GM11168 (cell line): ENCODE measurements around the gene FSTL1.

Source experiments
- in situ Hi-C: fragments of 300-500 bp; cut with MboI; formaldehyde crosslinking; loops from one replicate; pipeline ENCODE4 v1.12.0; 2022; ENCODE audit warnings: low sequenced_read_pairs; ENCODE audit not compliant: unreplicated experiment

The FSTL1 gene

DNA sequence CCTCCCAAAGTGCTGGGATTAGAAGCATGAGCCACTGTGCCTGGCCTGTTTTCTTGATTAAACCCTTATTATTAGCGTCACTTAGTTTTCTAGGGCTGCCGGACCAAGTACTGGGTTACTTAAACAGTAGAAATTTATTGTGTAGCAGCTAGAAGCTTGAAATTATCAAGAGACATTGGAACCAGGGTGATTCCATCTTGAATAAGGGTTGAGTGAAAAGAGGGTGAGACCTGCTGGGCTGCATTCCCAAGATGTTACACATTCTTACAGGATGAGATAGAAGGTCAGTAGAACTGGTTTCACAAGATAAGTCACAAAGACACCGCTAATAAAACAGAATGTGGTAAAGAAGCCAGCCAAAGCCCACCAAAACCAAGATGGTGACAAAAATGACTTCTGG, 18.6 kb upstream of the FSTL1 start:
- in situ Hi-C loops = no loop called here

DNA sequence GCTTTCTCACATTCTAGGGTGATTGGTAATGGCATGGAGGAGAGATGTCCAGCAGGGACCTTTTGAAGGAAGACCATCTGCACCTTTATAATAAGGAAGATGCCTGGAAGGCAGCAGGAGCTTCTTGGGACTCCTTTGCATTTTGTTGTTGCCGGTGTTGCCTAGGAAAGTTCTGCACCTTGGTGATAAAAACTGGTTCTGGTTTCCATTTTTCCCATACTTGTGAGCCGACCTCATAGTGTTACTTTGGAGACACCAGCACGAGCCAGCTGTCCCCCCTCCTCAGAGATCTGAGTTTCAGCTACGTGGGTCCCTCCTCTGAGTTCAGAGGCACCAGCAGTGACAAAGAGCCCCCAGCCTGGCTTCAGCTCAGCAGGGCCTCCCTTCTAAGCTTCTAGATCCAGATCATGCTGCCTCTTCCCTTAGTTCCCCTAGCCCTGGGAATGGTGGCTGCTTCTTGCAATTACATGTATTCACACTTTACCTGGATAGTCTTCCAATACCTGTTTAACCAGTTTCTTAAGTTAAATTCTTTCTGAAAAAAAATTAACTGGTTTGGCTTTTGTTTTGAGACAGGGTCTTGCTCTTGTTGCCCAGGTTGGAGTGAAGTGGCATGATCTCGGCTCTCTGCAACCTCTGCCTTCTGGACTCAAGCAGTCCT, 18.0 kb upstream of the FSTL1 start:
- in situ Hi-C loops = no loop called here

DNA sequence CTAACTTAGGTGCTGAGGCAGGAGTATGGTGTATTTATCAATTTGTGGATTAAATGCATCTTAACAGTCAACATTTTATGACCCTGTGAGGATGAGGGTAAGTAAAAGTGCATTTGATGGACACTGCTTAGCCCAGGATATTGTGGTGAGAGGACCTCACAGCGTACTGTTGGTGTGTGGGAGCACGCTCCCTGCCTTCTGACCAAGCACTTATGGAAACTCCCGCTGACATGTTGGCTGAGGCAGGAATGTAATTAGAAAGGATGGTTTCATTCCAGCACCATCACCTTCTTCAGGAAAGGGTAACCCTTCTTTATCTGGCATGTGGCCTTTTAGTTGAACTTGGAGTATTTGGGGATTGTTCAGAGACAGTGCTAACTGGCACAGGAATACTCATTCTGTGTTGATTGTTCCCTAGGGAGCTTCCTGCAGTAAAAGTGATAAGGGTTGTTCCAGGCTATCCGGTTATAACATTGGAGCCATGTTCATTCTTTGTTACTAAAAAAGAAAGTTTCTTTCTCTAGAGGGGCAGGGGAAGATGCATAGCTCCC, 11.7 kb upstream of the FSTL1 start:
- in situ Hi-C loops = no loop called here

DNA sequence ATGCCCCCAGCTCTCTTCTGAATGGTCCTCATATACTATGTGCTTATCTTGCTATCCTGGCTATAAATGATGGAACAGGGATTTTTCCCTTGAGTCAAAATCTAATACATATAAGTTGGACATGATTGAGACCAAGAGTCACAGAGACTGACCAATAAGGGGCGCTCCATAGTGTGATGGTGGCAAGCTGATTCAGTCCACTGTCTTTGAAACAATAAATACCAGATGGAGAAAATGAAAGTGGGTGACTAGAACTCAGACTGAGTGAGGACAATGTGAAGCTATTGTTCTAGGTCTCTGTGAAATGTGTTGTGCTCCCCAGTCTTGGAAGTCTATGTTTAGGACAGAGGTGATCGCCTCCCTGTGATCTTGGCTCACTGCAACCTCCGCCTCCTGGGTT, 10.6 kb upstream of the FSTL1 start:
- in situ Hi-C loops = no loop called here

DNA sequence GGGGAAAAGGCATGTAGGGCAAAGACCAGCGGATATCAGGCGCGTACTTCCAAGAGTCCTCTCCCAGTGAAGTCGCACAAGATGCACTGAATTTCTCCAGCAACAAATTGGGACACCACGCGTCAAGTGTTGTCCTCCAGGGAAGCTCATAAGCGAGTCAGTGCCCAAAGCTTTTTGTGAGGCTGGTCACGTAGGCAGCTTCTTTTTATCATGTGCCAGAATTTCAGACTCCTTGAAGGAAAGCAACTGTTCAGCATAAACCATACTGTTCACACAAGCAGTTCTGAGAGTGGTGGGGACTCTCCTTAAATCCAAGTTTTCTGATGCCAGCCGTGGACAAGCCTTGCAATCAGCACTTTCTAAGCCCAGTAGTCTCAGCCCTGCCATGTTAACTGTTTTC, 10.1 kb upstream of the FSTL1 start:
- in situ Hi-C loops = no loop called here

DNA sequence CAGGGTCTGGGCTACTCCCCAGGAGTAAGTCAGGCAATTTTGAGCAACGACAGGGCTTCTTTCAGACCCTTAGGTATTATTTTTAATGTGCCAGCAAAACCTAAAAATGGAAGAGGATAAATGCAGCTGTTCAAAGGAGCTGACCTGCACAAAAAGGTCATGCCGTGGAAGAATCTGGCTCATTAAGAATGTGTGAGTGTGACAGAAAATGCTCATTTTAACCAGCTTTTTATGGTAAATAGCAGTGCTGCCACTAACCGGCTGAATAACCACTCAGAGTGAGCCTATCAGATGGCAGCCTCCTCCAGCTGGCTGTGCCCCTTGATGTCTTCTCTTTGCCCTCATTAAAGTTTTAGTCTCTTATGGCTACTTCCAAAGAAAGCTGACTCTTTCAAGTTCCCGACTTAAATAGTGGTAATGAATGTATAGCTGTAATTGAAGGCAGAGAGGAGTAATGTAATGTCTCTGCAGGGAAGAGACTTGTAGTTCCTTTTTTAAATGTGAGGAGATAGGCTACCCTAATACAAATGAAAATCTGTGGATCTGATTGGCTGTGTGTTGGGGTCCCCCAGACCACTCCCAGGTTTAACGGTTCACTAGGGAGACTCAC, 9.5 kb upstream of the FSTL1 start:
- in situ Hi-C loops = no loop called here

DNA sequence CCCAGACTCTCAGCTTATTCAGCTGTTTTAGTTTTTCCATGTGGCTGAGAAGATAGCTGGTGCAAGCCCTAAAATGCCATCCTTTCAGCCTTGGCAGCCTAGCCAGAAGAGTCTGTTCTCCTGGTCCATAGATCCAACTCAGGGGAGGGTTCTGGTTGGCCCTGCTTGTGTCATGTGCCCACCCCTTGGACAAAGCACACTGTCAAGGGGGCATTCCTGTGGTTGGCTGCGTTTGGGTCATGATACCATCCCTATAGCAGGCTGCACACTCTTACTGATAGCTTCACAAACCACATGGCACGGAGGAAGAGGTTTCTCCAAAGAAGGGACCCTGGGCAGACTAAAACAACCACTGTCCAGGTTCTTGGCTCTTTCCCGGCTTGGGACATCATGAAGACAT, 8.4 kb upstream of the FSTL1 start:
- in situ Hi-C loops = no loop called here

DNA sequence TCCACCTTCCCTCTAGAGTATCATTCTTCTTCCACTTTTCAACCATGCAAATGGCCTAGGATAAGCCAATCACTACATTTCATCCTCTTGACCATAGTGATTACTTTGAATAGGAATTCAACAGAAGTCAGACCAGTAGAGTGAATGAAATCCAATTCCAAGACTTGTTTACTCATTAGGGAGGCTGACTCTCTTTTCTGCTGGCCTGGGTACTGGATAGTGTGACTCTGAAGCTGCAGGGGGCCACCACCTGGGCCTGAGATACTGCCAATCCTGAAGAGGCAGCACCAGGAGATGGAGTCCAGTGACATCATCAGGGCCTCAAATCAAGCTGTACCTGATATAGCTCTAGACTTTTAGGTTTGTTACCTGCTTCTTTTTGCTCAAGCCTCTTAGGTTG, 7.0 kb upstream of the FSTL1 start:
- in situ Hi-C loops = no loop called here

DNA sequence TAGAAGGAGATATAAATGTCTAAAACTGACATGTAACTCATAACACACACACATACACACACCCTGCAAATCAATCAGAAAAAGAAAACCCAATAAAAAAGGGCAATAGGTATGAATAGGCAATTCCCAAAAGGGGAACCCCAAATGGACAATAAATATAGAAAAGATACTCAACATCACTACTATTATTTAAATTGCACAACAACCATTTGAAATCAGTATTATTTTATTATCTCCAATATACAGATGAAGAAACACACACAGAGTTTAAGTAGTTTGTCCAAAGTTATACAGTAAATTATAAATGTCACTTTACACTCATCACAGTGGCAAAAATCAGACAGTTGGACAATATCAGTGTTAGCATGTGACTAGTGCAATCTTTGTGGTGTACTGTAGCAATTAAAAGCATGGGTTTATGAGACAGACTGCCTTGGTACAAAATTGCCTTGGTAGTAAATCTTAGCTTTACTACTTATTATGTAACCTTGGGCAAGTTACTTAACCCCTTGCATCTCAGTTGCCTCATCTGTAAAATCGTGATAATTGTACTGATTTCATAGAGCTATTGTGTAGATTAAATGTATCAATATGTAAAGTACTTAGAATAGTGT, 3.4 kb upstream of the FSTL1 start:
- in situ Hi-C loops = no loop called here

DNA sequence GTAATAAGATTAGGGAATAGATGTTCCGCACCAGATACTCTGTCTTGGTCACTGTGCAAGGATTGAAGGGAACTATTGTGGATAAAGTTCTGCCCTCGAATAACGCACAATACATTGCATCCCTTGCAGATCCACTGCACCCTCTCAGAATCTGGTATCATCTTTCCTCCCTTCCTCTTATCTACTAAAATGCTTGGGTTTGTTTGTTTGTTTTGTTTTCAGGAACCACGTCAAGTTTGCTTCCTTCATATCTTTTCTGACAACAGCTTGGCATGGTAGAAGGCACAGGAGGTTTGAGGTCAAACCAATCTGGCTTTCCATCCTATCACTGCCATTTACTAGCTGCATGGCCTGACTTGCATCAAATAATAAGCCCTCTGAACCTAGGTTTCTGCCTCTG, 2.0 kb upstream of the FSTL1 start:
- in situ Hi-C loops = no loop called here

DNA sequence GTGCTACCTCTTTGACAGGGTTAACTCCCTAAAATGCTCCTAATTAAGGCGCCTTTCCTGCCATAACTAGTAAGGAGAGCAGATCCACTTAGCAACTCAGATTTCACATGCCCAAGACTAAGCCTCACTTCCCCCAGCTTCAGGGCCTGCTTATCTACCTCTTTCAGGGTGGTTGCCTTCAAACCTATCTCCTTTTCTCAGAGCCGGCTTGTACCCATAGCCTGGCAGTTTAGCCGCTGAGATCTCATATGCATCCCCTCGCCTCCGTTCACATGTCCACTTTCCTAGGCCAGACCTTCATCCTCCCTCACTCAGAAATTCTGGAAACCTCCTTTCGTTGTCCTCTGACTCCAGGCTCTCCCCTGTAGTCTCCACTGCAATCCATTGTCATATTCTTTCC, 1.0 kb upstream of the FSTL1 start:
- in situ Hi-C loops = no loop called here

DNA sequence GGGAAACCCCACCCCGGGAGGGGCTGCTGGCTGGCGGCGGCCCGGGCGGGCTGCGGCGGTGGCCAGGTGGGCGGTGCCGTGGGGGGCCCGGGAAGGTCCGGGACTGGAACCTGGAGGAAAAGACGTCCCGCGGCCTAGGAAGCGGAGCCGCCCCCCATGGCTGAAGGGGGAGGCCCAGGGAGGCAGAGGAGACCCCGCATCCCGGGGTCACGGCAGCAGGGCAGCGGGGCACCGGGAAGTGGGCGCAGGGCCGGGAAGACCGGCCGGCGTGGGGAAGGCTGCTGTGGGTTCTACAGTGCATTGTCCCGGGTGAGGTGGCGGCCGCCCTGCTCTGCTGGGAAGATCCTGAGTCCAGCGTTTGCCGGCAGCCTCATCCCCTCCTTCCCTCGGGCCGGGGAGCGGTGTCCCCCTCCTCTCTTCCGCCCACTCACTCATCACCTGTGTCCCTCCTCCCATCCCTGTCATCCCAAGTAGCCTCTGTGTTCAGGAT, 525 bp upstream of the FSTL1 start:
- in situ Hi-C loops = no loop called here

DNA sequence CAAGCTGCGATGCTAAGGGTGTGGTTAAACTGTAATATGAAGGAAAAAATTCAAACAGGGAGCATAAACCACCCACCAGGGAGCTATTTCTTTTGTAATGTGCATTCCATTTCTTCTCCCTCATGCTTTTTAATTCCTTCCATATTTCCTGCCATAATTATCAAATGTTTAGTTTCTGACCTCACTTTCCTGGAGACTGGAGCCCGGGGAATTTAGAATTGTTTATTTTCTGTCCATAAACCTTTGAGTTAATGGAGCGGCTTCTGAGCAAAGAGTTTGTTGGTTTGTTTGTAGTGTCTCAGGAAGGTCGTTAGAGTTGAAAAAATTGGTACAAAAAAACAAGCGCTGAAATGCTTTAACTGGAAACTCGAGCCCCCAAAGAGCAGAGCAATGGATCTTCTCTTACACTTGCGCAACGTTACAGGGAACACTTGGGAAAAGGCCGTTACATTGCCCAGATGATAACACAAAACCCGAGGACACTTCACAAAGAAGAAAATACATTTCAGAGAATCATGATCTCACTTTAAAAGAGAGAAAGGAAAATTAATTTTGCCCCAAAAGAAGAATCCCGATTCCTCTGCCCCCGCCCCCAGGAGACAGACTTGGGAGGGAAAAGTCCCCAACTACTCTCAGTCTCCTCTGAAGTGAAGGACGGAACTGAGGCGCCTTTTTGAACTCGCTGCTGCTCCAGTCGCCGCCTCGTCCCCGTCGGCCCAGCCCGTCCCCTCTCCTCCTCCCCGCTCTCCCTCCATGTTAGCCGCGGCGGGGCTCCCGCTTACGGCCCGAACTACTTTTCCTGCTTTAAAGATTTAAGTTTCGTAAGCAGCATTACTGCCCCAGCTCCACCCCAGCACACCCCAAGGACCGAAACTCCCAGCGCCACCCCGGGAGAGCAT, 842 bp downstream of the FSTL1 start:
- in situ Hi-C loops = no loop called here

DNA sequence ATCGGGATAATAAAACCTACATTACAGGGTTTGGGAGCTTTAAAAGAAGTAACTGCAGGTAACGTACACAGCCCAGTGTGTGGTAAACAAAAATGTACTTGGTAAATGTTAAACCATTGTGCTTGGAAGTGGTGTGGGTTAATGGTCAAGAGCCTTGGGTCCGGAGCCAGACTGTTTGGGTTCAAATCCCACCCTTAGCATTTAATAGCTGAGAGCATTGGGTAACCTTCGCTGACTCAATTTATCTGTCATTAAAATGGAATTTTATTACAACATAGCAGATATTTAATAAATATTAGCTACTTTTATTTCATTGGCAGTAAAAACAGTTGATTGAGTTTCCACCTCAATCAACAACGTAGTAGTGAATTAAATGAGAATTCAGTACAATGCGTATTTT, 1.5 kb downstream of the FSTL1 start:
- in situ Hi-C loops = no loop called here

DNA sequence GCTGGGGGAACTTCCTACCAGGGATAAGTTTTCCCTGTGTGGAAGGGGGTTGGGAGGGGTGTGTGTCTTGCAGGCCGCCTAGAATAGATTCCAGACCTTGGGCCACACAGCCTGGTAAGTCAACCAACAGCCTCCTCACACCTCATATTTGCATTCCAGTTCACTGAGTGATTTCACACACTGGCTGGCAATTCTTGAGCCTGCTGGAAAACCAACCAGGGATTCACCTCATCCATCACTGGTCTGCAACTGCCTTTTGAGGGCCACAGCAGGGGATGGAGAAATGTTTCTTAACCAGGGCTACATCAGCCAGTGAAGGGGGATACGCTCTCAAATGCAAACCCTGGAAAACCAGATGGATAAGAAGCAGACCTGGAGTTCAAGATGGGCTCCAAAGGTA, 2.0 kb downstream of the FSTL1 start:
- in situ Hi-C loops = no loop called here

DNA sequence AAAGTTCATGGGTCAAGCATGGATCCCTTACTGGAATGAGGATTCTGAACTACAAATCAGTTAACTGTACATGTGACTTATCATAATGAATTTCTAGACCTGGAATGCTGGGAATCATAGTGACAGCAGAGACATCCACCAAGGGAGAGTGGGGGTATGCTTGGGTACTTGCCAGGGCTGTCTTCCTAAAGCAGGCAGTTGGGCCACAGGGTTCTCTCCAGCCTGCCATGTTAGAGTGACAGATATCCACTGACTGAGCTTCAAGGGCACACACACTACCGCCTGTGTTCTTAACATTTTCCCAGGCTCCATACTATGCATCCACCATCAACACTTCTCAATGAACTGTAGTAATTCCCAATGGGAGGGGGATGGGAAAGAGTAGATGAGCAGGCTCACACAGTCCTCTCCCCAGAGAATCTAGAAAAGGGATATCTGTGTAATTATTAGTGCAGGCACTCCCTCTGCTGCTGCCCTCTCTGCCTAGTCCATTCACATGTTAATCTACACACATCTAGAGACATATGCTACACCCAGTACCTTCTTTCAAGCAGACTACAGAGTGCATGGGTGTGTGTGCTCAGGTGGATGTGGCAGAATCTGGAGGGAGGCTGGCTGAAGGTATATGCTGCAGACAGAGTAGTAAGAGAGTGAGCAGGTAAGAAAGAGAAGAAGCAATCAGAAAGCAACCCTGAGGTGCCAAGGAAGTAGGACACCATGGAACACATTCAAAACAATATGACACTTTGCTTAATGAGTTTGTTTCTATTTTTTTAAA, 3.7 kb downstream of the FSTL1 start:
- in situ Hi-C loops = no loop called here

DNA sequence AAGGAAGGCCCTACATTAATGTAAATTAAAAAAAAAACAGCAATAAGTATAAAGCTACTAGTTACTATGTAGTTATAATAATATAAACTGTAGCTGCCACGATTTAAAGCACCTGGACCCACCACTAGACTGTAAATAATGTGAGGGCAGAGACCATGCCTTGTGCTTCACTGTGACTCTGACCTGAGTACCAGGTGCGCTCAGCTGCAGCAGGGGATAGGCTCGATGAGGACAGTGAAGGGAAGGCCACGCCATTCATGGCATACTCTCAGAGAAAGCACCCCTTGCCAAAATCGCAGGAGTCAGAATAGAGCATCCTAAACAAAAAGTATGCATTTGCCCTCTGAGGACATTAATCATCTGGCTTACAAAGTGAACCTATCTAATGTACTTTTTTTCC, 5.1 kb downstream of the FSTL1 start:
- in situ Hi-C loops = no loop called here

DNA sequence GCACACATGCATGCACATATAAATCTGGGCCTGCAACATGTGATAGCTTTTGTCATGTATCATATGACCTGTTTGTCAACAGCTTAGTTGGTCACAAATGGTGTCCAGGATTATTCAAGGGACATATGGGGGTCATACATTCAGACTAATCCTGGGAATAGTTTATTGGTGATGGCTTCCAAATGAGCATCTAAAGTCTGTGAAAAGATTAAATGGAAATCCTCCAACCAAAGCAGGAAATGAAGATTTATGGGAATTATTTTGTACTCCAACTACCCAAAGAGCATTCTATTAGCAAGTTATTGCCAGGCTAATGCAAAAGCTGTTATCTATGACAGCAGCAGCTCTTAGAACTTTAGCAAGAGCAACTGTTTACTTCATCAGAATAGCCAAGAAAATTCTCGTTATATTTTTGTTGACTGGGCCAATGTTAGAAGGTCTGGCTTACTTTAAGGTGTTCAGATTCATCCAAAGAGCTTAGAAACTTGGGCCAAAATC, 7.1 kb downstream of the FSTL1 start:
- in situ Hi-C loops = no loop called here

DNA sequence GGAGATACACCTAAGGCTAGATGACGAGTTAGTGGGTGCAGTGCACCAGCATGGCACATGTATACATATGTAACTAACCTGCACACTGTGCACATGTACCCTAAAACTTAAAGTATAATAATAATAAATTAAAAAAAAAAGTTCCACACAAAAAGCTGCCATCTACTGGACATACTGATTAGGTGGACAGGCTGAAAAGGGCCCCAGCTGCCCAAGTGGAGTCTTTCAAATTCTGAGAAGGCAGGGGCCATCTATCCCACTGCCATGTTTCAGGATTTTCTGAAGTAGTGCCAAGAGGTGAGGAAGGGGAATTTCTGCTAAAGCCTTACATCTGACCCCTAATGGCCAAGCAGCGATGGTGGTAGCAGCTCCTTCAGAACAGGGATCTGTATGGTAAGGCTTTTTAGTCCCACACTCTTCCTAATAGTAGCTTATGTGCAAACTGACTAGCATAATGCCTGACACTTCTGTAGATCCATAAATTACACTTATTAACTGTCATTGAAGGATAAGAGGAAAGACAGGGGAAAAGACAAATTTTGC, 7.7 kb downstream of the FSTL1 start:
- in situ Hi-C loops = no loop called here
